Ascending aorta (tissue), 2 donors: ENCODE measurements around the gene BOD1. TPM values are rescaled to one million over a fixed set of nuclear protein-coding genes. Genes with fewer than 3 reads are reported as not detected.

Experiments
- DNase-seq, 2 donors: peaks; one replicate each; pipeline ENCODE4 v3.0.0-alpha.2; 2019; ENCODE audit warnings: low spot score in 2 of 2
- H3K27ac ChIP-seq, 2 donors: fragments of 200-600 bp; sonication (generic); one replicate each; pipeline ENCODE4 v1.5.1; 2016 to 2017; ENCODE audit warnings: mild to moderate bottlenecking in 1 of 2
- H3K27me3 ChIP-seq: fragments of 200-600 bp; sonication (generic); one replicate; pipeline ENCODE4 v1.5.1; 2017
- H3K36me3 ChIP-seq, 2 donors: fragments of 200-600 bp; sonication (generic); one replicate each; pipeline ENCODE4 v1.5.1; 2016
- H3K4me1 ChIP-seq, 2 donors: fragments of 200-600 bp; sonication (generic); one replicate each; pipeline ENCODE4 v1.5.1; 2016 to 2017; ENCODE audit warnings: mild to moderate bottlenecking in 1 of 2
- H3K4me3 ChIP-seq, 2 donors: fragments of 200-600 bp; sonication (generic); one replicate each; pipeline ENCODE4 v1.5.1; 2016 to 2017; ENCODE audit warnings: mild to moderate bottlenecking in 1 of 2
- H3K9me3 ChIP-seq, 2 donors: fragments of 200-600 bp; sonication (generic); one replicate each; pipeline ENCODE4 v1.5.1; 2016
- intact Hi-C: fragments of 100-400 bp; cut with DNase I; formaldehyde crosslinking; loops from one replicate; pipeline ENCODE4 v1.15.1; 2023
- total RNA-seq: library from RNA; depleted of rRNA; stranded (reverse); fragments of >200 nt; gene quantifications from one replicate; pipeline ENCODE4 v1.1.0, GENCODE V29; 2016
- TF ChIP-seq, protein P1 (sequence below), 3 experiments: fragments of 200-600 bp in 2 of 3; fragments of 450-650 bp in 1 of 3; sonication (generic) in 2 of 3; IDR thresholded peaks; one replicate each; pipeline ENCODE4 v1.5.1; 2016 to 2019; ENCODE audit warnings: antibody characterized with exemption in 3 of 3, mild to moderate bottlenecking in 1 of 3, moderate library complexity in 1 of 3

The BOD1 gene
- total RNA-seq, 1 donor from 2014 or later: 60.5 TPM

DNA sequence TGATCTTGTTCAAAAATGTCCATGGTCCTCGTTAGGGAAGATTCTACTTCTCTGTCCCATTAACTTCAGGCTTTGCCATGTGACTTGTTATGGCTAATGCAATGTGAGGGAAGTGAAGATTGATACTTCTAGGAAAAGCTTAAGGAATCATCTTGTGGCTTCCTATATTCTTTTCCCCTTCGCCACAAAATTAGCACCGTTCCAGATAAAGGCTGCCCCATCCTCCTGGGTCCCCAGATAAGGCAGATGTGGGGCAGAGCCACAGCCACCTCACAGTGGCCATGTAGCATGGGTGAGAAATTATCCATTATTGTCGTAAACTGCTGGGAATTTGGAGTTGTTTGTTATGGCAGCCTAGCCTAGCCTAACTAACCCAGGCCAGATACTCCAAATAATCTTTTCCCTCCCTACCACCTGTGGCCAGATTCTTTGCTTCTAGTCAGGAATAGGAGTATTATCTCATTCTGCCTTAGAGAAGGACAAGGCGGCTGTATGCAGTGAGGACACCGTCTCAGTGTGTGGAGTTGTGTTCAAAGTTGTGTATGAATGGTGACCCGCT is 31.9 kb upstream of the BOD1 start:
- H3K4me1 ChIP-seq: no peaks in the 10 kb centered on the region
- no peak overlapping the region for H3K27ac ChIP-seq
- peaks cover 0 to 13% of the 10 kb centered on the region in 2 donors for H3K9me3 ChIP-seq
- no peaks in the 10 kb centered on the region for H3K36me3 ChIP-seq
- intact Hi-C loops: no loop called here
- no peak overlapping the region for H3K4me3 ChIP-seq
- TF ChIP-seq, protein P1, sequence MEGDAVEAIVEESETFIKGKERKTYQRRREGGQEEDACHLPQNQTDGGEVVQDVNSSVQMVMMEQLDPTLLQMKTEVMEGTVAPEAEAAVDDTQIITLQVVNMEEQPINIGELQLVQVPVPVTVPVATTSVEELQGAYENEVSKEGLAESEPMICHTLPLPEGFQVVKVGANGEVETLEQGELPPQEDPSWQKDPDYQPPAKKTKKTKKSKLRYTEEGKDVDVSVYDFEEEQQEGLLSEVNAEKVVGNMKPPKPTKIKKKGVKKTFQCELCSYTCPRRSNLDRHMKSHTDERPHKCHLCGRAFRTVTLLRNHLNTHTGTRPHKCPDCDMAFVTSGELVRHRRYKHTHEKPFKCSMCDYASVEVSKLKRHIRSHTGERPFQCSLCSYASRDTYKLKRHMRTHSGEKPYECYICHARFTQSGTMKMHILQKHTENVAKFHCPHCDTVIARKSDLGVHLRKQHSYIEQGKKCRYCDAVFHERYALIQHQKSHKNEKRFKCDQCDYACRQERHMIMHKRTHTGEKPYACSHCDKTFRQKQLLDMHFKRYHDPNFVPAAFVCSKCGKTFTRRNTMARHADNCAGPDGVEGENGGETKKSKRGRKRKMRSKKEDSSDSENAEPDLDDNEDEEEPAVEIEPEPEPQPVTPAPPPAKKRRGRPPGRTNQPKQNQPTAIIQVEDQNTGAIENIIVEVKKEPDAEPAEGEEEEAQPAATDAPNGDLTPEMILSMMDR (IDR thresholded peaks at IDR 0.05): no peak
- H3K27me3 ChIP-seq: no peaks in the 10 kb centered on the region
- DNase-seq: peak in 1 of 2 donors; percentile 15

DNA sequence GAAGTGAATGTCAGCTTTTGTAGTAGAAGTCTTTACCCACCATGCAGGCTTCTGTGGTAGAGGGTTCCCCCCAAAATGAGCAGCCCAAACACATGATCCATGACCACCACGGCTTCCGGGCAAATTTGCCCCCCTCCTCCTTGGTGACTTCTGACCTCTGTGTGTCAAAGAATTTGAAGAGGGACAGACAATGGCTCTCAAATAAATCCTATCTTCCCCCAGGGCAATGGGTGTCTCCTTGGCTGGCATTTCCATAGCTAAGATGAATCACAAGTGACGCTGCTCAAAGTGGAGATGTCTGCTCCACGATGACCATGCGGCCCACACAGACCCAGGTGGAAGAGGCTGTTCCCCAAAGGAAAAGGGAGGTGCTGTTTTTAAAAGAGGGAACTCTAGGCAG is 30.2 kb upstream of the BOD1 start:
- H3K9me3 ChIP-seq: peaks cover 0 to 1% of the 10 kb centered on the region in 2 donors
- no peaks in the 10 kb centered on the region for H3K36me3 ChIP-seq
- no peak for DNase-seq
- no peaks in the 10 kb centered on the region for H3K4me1 ChIP-seq
- H3K4me3 ChIP-seq: no peak overlapping the region
- intact Hi-C loops: no loop called here
- no peaks in the 10 kb centered on the region for H3K27me3 ChIP-seq
- TF ChIP-seq, protein P1 (IDR thresholded peaks at IDR 0.05): no peak
- H3K27ac ChIP-seq: no peak overlapping the region

DNA sequence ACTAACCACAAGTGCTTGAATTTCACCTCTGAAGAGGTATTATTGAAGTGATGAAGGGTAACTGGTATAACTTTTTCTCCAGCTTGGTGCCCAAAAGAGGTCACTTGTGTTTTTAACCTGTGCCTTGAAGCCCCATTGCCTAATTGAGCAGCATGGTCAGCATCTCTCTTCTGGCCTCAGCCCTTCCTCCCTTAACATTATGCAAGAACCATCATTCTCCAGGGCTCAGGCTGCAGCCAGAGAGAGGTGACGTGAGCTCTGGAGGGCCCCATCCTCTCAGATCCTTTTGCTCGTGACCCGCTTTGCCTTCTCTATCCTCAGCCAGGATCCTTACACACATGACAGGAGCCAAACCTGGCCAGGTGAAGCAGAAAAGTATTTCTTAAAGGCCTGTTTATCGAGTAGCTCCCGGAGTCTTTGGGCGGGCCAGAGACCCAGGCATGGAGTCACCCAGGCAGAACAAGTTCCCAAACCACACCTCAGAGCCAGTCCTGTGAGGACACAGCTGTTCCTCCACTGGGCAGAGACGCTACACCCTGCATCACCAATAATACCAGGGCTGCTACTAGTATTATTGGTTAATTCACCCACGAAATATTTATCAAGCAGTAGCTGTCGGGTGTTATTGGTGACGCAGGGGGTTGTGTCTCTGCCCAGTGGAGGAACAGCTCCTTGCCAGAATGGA is 29.6 kb upstream of the BOD1 start:
- no peaks in the 10 kb centered on the region for H3K9me3 ChIP-seq
- H3K4me3 ChIP-seq: no peak overlapping the region
- H3K36me3 ChIP-seq: no peaks in the 10 kb centered on the region
- TF ChIP-seq, protein P1 (IDR thresholded peaks at IDR 0.05): no peak
- H3K27me3 ChIP-seq: no peaks in the 10 kb centered on the region
- peak in 1 of 2 donors; percentile 18 for DNase-seq
- no peak overlapping the region for H3K27ac ChIP-seq
- intact Hi-C loops: no loop called here
- no peaks in the 10 kb centered on the region for H3K4me1 ChIP-seq

DNA sequence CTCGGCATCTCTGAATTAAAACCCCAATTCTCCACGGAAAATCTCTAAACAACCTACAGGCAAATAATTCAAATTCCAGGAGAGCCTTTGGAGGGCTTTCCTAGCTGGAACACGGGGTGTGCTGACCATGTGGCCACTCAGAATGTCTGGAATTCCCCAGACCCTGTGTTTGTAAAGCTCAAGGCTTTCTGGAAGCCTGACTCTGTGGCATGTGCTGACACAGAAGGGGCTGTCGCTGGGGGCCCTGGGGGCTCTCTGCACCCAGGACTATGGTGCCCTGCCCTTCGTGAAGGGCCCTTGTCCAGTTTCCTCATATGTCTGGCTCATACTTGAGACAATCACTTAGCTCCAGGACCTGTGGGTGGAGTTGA is 29.0 kb upstream of the BOD1 start:
- no peak overlapping the region for H3K4me3 ChIP-seq
- intact Hi-C loops: no loop called here
- no peak overlapping the region for H3K27ac ChIP-seq

DNA sequence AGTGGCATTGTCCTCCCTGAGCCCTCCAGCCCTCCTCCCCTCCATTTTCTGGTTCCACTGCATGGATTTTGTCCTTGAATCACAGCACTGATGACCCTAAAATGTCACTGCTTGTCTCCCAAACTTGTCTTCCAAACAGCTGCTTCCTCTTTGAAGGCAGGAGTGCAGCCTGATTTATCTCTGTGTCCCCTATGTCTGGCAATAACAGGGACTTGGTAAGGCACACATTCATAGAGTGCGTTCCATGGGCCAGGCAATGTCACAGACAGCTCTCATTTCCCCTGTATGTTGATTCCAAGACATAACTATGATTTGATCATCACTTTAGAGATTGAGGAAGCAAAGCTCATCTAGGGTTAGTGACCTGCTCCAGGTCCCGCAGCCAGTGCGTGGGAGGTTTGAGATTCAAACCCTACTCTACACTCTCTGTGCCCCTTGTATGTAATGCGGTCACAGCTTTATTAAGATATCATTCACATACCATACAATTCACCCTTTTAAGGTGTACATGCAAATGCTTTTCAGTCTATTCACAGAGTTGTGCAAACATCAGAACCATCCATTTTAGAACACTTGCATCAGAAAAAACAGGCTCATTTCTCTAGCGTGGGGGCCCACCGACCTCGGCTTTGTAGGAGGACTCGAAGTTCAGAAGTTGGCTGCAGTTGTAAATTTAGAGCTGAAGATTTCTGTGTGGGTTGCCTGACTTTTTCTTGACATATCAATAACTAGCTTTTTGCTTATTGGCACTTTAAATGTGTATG is 28.4 kb upstream of the BOD1 start:
- no peaks in the 10 kb centered on the region for H3K36me3 ChIP-seq
- intact Hi-C loops: no loop called here
- no peaks in the 10 kb centered on the region for H3K4me1 ChIP-seq
- no peak overlapping the region for H3K27ac ChIP-seq
- peak in 1 of 2 donors; percentile 38 for DNase-seq
- H3K4me3 ChIP-seq: no peak overlapping the region
- H3K9me3 ChIP-seq: no peaks in the 10 kb centered on the region
- no peaks in the 10 kb centered on the region for H3K27me3 ChIP-seq
- TF ChIP-seq, protein P1 (IDR thresholded peaks at IDR 0.05): no peak

More for the DNA sequence above, 29.0 kb upstream of the BOD1 start:
- Histone ChIP-seq H3K36me3 (no peaks in the 10 kb centered on the region), H3K4me1 (no peaks in the 10 kb centered on the region), H3K27me3 (no peaks in the 10 kb centered on the region), H3K9me3 (no peaks in the 10 kb centered on the region)
- TF ChIP-seq, protein P1 (IDR thresholded peaks at IDR 0.05): no peak
- peak in 1 of 2 donors; percentile 34 for DNase-seq
